ENCODE measurements around the gene EFNA5. TPM values are rescaled to one million over a fixed set of nuclear protein-coding genes. Genes with fewer than 3 reads are reported as not detected.

The EFNA5 gene
- total RNA-seq, 6 experiments from 2014 or later: 0.26 TPM; not detected in 5

DNA sequence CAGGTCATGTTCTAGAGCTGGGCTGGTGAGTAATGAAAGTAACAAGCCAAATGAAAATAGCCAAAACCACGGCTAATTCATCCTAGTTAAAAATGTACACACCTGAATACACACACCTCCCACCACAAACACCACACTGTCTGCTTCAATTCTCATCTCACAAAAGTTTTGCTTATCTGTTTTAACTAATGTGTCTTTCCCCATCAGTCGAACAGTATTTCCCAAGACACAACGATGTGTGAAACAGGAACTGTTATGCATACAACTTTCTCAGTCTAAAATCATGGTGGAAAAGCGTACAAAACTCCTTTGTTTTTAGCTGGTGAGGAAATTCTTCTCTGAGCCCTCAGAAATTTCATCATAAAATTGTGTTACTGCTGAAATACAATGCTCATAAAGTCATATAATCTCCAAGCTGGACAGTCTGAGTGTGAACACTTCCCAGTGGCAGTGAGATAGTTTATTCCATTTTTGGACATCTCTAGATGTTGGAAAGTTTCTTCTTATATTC, 242.4 kb downstream of the EFNA5 start:
- no peak for DNase-seq
- Mint-ChIP-seq H3K9me3 (no peaks in the 10 kb centered on the region), H3K4me1 (ENCODE audit: low read depth) (peaks cover 13% of the 10 kb centered on the region), H3K27ac (no peak overlapping the region), H3K27me3 (ENCODE audit: insufficient read depth) (no peaks in the 10 kb centered on the region; the same call in none of the 2 replicates), H3K4me3 (no peak overlapping the region), H3K36me3 (ENCODE audit: low read depth) (no peaks in the 10 kb centered on the region)
- TF ChIP-seq, protein P1, sequence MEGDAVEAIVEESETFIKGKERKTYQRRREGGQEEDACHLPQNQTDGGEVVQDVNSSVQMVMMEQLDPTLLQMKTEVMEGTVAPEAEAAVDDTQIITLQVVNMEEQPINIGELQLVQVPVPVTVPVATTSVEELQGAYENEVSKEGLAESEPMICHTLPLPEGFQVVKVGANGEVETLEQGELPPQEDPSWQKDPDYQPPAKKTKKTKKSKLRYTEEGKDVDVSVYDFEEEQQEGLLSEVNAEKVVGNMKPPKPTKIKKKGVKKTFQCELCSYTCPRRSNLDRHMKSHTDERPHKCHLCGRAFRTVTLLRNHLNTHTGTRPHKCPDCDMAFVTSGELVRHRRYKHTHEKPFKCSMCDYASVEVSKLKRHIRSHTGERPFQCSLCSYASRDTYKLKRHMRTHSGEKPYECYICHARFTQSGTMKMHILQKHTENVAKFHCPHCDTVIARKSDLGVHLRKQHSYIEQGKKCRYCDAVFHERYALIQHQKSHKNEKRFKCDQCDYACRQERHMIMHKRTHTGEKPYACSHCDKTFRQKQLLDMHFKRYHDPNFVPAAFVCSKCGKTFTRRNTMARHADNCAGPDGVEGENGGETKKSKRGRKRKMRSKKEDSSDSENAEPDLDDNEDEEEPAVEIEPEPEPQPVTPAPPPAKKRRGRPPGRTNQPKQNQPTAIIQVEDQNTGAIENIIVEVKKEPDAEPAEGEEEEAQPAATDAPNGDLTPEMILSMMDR (IDR thresholded peaks at IDR 0.05): no peak

DNA sequence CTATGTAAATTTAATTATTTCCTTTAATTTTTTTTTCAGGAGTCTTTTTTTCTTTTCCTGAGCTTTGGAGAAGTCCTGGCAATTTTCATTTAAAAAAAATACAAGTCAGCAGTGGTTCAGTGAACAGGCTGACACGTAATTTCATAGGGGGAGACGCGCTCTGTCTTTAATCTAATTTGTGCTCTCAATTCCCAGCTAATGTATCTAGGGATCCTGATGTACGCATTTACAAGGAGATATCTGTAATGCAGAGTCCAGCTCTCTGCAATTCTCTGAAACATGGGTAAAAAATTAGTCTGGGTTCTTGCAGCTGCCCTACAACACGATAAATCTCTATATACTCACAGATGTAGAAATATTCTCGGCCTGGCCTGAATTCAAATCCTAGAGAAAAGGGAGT, 243.9 kb downstream of the EFNA5 start:
- no peak overlapping the region for H3K4me3 Mint-ChIP-seq
- H3K27ac Mint-ChIP-seq: no peak overlapping the region
- H3K27me3 Mint-ChIP-seq (ENCODE audit: insufficient read depth): peaks cover 2% of the 10 kb centered on the region
- no peaks in the 10 kb centered on the region for H3K36me3 Mint-ChIP-seq (ENCODE audit: low read depth)
- DNase-seq: no peak
- peaks cover 13% of the 10 kb centered on the region for H3K4me1 Mint-ChIP-seq (ENCODE audit: low read depth)
- H3K9me3 Mint-ChIP-seq: peaks cover 6% of the 10 kb centered on the region; the same call in 1 of the 2 replicates
- TF ChIP-seq, protein P1 (IDR thresholded peaks at IDR 0.05): no peak

DNA sequence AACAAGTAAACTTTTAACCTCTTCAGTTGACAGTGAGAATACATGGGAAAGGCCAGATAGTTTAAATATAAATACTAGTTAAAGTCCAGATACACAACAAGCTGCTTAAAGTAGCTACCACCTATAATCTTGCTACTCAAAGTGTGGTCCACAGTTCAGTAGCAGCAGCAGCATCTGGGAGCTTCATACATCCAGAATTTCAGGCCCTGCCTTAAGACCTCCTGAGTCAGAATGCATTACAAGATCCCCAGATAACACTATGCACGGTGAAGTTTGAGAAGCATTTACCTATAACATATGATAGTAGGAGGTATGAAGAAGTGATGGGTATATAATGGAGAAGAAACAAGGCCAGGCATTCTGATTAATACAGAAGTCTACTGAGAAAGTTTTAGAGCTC, 244.5 kb downstream of the EFNA5 start:
- peaks cover 13% of the 10 kb centered on the region for H3K4me1 Mint-ChIP-seq (ENCODE audit: low read depth)
- H3K4me3 Mint-ChIP-seq: no peak overlapping the region
- TF ChIP-seq, protein P1 (IDR thresholded peaks at IDR 0.05): no peak
- H3K27me3 Mint-ChIP-seq (ENCODE audit: insufficient read depth): peaks cover 2% of the 10 kb centered on the region
- peaks cover 6% of the 10 kb centered on the region; the same call in 1 of the 2 replicates for H3K9me3 Mint-ChIP-seq
- no peak overlapping the region for H3K27ac Mint-ChIP-seq
- H3K36me3 Mint-ChIP-seq (ENCODE audit: low read depth): no peaks in the 10 kb centered on the region
- DNase-seq: no peak

DNA sequence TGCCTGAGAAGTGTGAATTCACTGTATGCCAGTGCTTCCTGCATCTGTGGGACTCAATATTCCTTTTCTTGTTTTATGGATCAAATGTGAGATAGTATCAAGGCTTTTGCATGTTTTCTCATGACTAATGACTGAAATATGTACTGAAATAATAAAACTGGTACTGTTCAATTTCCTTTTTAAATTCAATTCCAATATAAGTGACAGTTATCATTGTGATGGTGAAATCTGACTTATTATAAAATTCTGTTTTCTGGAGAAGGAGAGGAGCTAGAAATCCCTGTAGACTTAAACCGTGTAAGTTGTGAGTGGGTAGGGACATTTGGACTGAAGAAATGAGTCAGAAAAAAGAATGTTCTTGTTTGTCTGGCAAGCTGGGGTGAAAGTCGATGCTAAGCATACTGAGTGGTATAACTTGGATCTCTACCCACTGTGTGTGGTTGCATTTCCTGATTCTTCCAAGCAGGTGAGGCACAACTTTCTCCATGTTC, 245.2 kb downstream of the EFNA5 start:
- H3K4me1 Mint-ChIP-seq (ENCODE audit: low read depth): peaks cover 13% of the 10 kb centered on the region
- TF ChIP-seq, protein P1 (IDR thresholded peaks at IDR 0.05): no peak
- no peaks in the 10 kb centered on the region for H3K36me3 Mint-ChIP-seq (ENCODE audit: low read depth)
- peak; percentile 33 for DNase-seq
- H3K27me3 Mint-ChIP-seq (ENCODE audit: insufficient read depth): peaks cover 2% of the 10 kb centered on the region
- H3K27ac Mint-ChIP-seq: no peak overlapping the region
- no peak overlapping the region for H3K4me3 Mint-ChIP-seq
- H3K9me3 Mint-ChIP-seq: peaks cover 6% of the 10 kb centered on the region; the same call in 1 of the 2 replicates

DNA sequence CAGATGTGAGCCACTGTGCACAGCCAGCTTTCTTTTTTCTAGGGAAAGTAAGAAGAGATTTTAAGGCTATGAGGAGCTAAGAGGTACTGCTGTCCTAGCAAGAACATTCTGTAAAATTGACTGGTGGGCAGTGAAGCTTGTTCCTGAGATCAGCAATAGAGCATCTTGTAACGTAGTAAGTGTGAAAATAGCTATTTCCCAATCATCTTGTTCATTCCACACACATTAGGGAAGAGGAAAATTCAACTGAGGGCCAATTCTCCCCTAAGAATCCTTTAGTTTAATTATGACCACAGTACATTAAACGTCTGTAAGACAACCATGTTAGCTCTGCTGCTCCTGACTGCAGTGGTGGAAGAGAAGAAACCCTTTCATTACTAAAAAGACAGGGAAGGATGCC, 246.2 kb downstream of the EFNA5 start:
- TF ChIP-seq, protein P1 (IDR thresholded peaks at IDR 0.05): no peak
- H3K27ac Mint-ChIP-seq: no peak overlapping the region
- peaks cover 4% of the 10 kb centered on the region for H3K27me3 Mint-ChIP-seq (ENCODE audit: insufficient read depth)
- peaks cover 6% of the 10 kb centered on the region; the same call in 1 of the 2 replicates for H3K9me3 Mint-ChIP-seq
- H3K4me1 Mint-ChIP-seq (ENCODE audit: low read depth): peaks cover 13% of the 10 kb centered on the region
- no peak overlapping the region for H3K4me3 Mint-ChIP-seq
- no peak for DNase-seq
- no peaks in the 10 kb centered on the region for H3K36me3 Mint-ChIP-seq (ENCODE audit: low read depth)
